NCI-H2107 (cell line): Measurements from ENCODE around the gene OR6K6.

ENCODE experiments used
- DNase-seq: peaks from one replicate; lab custom pipeline; 2025; lab: John Stamatoyannopoulos, UW

Gene OR6K6

GRCh38 chr1:158754420-158754819 is at the start of gene OR6K6:
OR6K6 (plus strand) TSS chr1:158754720; CDS start chr1:158754888, 168 bp downstream.
- DNase-seq, result no peak

- DNase-seq, result no peak
These were observed 48.4 kb upstream of the OR6K6 start for GRCh38 chr1:158706096-158706495.

GRCh38 chr1:158711098-158711497 is 43.4 kb upstream of the OR6K6 start:
- no peak for DNase-seq

GRCh38 chr1:158714754-158715153 is 39.8 kb upstream of the OR6K6 start:
- no peak for DNase-seq

- no peak for DNase-seq
These were observed 38.2 kb upstream of the OR6K6 start for GRCh38 chr1:158716335-158716734.

- DNase-seq, result no peak
These were observed 37.2 kb upstream of the OR6K6 start for GRCh38 chr1:158717344-158717743.

GRCh38 chr1:158719664-158720063 is 34.9 kb upstream of the OR6K6 start:
- DNase-seq, result no peak

GRCh38 chr1:158720620-158721019 is 33.9 kb upstream of the OR6K6 start, which contains the start of gene OR6K3:
OR6K3 (minus strand) TSS chr1:158720720; CDS start chr1:158718115, 2,605 bp downstream.
- no peak for DNase-seq

GRCh38 chr1:158724442-158724841 is 30.1 kb upstream of the OR6K6 start:
- DNase-seq, result no peak

GRCh38 chr1:158728510-158729225 is 25.9 kb upstream of the OR6K6 start:
- DNase-seq, result no peak

- DNase-seq, result no peak
These were observed 24.1 kb upstream of the OR6K6 start for GRCh38 chr1:158730453-158730852.

GRCh38 chr1:158731707-158732106 is 22.8 kb upstream of the OR6K6 start:
- DNase-seq, result no peak

GRCh38 chr1:158732524-158732923 is 22.0 kb upstream of the OR6K6 start:
- no peak for DNase-seq

- no peak for DNase-seq
These were observed 18.7 kb upstream of the OR6K6 start for GRCh38 chr1:158735848-158736247.

- no peak for DNase-seq
These were observed 2.3 kb upstream of the OR6K6 start for GRCh38 chr1:158752155-158752712.

GRCh38 chr1:158771950-158772866 is 17.7 kb downstream of the OR6K6 start, which contains the start of gene OR6N1:
OR6N1 (minus strand) TSS chr1:158772195; CDS start chr1:158766682, 5,513 bp downstream.
- DNase-seq, result no peak

GRCh38 chr1:158781104-158781503 is 26.6 kb downstream of the OR6K6 start, which contains the start of gene OR6N2:
OR6N2 (minus strand) TSS chr1:158781204; CDS start chr1:158777635, 3,569 bp downstream.
- DNase-seq, result no peak

- no peak for DNase-seq
These were observed 39.1 kb downstream of the OR6K6 start for GRCh38 chr1:158793604-158794003.

GRCh38 chr1:158794247-158794646 is 39.7 kb downstream of the OR6K6 start:
- DNase-seq, result no peak

- no peak for DNase-seq
These were observed 44.0 kb downstream of the OR6K6 start for GRCh38 chr1:158798531-158798930.

GRCh38 chr1:158799689-158800088 is 45.2 kb downstream of the OR6K6 start:
- no peak for DNase-seq

- no peak for DNase-seq
These were observed 46.0 kb downstream of the OR6K6 start for GRCh38 chr1:158800526-158800925.
